ENCODE measurements around the gene GEMIN4.

GRCh38 chr17:720706-721539 is 31.1 kb downstream of the GEMIN4 start:
- TF ChIP-seq CTCF (conservative IDR thresholded peaks at IDR 0.05; ENCODE audit: low read length) (no peak), EZH2phosphoT487 (IDR thresholded peaks at IDR 0.05; ENCODE audit: borderline replicate concordance, low read depth, low read length) (no peak)
